ENCODE measurements around the gene ZRANB3. TPM values are rescaled to one million over a fixed set of nuclear protein-coding genes. Genes with fewer than 3 reads are reported as not detected.
"Not testable (repeated sequence)": the region's sequence is repeated elsewhere in the genome, so short reads cannot be mapped to it uniquely, and the experiment has no call there.

Gene ZRANB3
- total RNA-seq, 1 experiment from 2014 or later, result 14.5 TPM

DNA sequence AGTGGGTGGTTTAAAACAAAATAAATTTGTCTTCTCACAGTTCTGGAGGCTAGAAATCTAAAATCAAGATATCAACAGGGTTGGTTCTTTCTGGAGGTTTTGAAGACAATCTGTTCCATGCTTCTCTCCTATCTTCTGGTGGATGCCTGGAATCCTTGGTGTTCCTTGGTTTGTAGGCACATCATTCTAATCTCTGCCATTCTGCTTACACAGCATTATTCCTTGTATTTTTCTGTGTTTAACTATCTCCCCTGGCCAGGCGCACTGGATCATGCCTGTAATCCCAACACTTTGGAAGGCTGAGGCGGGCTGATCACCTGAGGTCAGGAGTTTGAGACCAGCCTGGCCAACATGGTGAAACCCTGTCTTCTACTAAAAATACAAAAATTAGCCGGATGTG lies 108.1 kb downstream of the ZRANB3 start:
- no peak for DNase-seq
- H3K9me3 Mint-ChIP-seq (ENCODE audit: low read depth, unreplicated experiment), result peaks cover 11% of the 10 kb centered on the region
- no peak overlapping the region for H3K27ac Mint-ChIP-seq (ENCODE audit: unreplicated experiment)
- no peak overlapping the region for H3K4me3 Mint-ChIP-seq (ENCODE audit: low read depth, unreplicated experiment)
- H3K27me3 Mint-ChIP-seq (ENCODE audit: unreplicated experiment), result no peaks in the 10 kb centered on the region
- CTCF ChIA-PET, result no interaction called here
- no peaks in the 10 kb centered on the region for H3K36me3 Mint-ChIP-seq (ENCODE audit: insufficient read depth, unreplicated experiment)
- H3K4me1 Mint-ChIP-seq (ENCODE audit: low read depth, unreplicated experiment), result no peaks in the 10 kb centered on the region
- no TSS peak for BruUV-seq (replicated peaks)
- TF ChIP-seq, protein P1, sequence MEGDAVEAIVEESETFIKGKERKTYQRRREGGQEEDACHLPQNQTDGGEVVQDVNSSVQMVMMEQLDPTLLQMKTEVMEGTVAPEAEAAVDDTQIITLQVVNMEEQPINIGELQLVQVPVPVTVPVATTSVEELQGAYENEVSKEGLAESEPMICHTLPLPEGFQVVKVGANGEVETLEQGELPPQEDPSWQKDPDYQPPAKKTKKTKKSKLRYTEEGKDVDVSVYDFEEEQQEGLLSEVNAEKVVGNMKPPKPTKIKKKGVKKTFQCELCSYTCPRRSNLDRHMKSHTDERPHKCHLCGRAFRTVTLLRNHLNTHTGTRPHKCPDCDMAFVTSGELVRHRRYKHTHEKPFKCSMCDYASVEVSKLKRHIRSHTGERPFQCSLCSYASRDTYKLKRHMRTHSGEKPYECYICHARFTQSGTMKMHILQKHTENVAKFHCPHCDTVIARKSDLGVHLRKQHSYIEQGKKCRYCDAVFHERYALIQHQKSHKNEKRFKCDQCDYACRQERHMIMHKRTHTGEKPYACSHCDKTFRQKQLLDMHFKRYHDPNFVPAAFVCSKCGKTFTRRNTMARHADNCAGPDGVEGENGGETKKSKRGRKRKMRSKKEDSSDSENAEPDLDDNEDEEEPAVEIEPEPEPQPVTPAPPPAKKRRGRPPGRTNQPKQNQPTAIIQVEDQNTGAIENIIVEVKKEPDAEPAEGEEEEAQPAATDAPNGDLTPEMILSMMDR (IDR thresholded peaks at IDR 0.05; ENCODE audit: unreplicated experiment), result no peak
- intact Hi-C loops (cut with micrococcal nuclease; ENCODE audit: unreplicated experiment), result no loop called here

DNA sequence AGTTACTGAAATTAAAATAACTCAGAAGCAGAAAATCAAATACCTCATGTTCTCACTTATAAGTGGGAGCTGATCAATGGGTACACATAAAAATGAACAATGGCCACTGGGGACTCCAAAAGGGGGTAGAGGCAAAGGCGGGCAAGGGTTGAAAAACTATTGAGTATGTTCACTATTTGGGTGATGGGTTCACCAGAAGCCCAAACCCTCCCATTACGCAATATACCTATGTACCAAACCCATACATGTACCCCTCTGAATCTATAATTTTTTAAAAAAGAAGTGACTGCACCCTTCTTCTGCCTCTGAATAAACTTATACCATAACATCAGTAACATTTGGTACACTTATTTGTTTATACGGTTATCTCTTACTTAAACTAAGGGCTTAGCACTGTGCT lies 119.4 kb downstream of the ZRANB3 start:
- H3K4me3 Mint-ChIP-seq (ENCODE audit: low read depth, unreplicated experiment), result no peak overlapping the region
- H3K9me3 Mint-ChIP-seq (ENCODE audit: low read depth, unreplicated experiment), result peaks cover 2% of the 10 kb centered on the region
- no peaks in the 10 kb centered on the region for H3K4me1 Mint-ChIP-seq (ENCODE audit: low read depth, unreplicated experiment)
- TF ChIP-seq, protein P1 (IDR thresholded peaks at IDR 0.05; ENCODE audit: unreplicated experiment), result no peak
- H3K36me3 Mint-ChIP-seq (ENCODE audit: insufficient read depth, unreplicated experiment), result no peaks in the 10 kb centered on the region
- no peaks in the 10 kb centered on the region for H3K27me3 Mint-ChIP-seq (ENCODE audit: unreplicated experiment)
- intact Hi-C loops (cut with micrococcal nuclease; ENCODE audit: unreplicated experiment), result no loop called here
- no peak for DNase-seq
- no peak overlapping the region for H3K27ac Mint-ChIP-seq (ENCODE audit: unreplicated experiment)
- CTCF ChIA-PET, result no interaction called here
- BruUV-seq (replicated peaks), result no TSS peak

DNA sequence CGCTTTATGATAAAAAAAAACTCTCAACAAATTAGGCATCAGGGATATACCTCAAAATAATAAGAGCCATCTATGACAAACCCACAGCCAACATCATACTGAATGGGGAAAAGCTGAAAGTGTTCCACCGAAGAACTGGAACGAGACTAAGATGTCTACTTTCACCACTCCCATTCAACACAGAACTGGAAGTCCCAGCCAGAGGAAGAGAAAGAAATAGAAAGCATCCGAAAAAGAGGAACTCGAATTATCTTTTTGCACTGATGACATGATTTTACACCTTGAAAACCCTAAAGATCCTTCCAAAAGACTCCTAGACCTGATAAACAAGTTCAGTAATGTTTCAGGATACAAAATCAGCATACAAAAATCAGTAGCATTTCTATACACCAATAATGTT lies 121.6 kb downstream of the ZRANB3 start:
- H3K4me1 Mint-ChIP-seq (ENCODE audit: low read depth, unreplicated experiment), result no peaks in the 10 kb centered on the region
- H3K9me3 Mint-ChIP-seq (ENCODE audit: low read depth, unreplicated experiment), result peaks cover 6% of the 10 kb centered on the region
- no TSS peak for BruUV-seq (replicated peaks)
- CTCF ChIA-PET, result no interaction called here
- no peak overlapping the region for H3K4me3 Mint-ChIP-seq (ENCODE audit: low read depth, unreplicated experiment)
- H3K36me3 Mint-ChIP-seq (ENCODE audit: insufficient read depth, unreplicated experiment), result no peaks in the 10 kb centered on the region
- DNase-seq, result no peak
- H3K27me3 Mint-ChIP-seq (ENCODE audit: unreplicated experiment), result no peaks in the 10 kb centered on the region
- intact Hi-C loops (cut with micrococcal nuclease; ENCODE audit: unreplicated experiment), result no loop called here
- TF ChIP-seq, protein P1 (IDR thresholded peaks at IDR 0.05; ENCODE audit: unreplicated experiment), result no peak
- no peak overlapping the region for H3K27ac Mint-ChIP-seq (ENCODE audit: unreplicated experiment)

DNA sequence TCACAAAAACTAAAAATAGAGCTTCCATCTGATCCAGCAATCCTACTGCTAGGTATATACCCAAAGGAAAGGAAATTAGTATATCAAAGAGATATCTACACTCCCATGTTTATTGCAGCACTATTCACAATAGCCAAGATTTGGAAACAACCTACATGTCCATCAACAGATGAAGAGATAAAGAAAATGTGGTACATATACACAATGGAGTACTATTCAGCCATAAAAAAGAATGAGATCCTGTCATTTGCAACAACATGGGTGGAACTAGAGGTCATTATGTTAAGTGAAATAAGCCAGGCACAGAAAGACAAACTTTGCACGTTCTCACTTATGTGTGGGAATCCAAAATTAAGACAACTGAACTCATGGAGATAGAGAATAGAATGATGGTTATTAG lies 134.8 kb downstream of the ZRANB3 start:
- H3K27ac Mint-ChIP-seq (ENCODE audit: unreplicated experiment); DNase-seq; intact Hi-C loops (cut with micrococcal nuclease; ENCODE audit: unreplicated experiment); H3K4me1 Mint-ChIP-seq (ENCODE audit: low read depth, unreplicated experiment); H3K27me3 Mint-ChIP-seq (ENCODE audit: unreplicated experiment); H3K9me3 Mint-ChIP-seq (ENCODE audit: low read depth, unreplicated experiment); H3K4me3 Mint-ChIP-seq (ENCODE audit: low read depth, unreplicated experiment); BruUV-seq (replicated peaks); H3K36me3 Mint-ChIP-seq (ENCODE audit: insufficient read depth, unreplicated experiment); CTCF ChIA-PET: not testable (repeated sequence)

DNA sequence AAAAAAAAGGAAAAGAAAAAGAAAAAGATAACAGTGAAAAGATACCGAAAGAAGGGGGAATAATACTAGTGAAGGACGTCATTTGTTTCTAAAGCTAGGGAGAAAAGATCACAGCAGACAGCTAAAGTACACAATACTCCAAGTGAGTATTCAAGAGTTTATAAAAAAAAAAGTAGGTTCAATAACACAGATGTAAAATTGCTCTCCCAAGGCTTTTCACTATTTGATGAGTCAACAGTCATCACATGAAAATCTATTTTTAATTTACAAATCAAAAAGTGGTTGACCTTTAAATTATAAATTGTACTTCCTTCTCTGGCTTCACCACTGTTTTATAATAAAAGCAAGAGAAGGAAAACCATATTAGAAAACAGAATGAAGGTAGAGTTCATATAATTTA lies 144.0 kb downstream of the ZRANB3 start:
- H3K36me3 Mint-ChIP-seq (ENCODE audit: insufficient read depth, unreplicated experiment), result no peaks in the 10 kb centered on the region
- CTCF ChIA-PET, result no interaction called here
- intact Hi-C loops (cut with micrococcal nuclease; ENCODE audit: unreplicated experiment), result no loop called here
- H3K4me3 Mint-ChIP-seq (ENCODE audit: low read depth, unreplicated experiment), result no peak overlapping the region
- no peaks in the 10 kb centered on the region for H3K27me3 Mint-ChIP-seq (ENCODE audit: unreplicated experiment)
- peaks cover 6% of the 10 kb centered on the region for H3K9me3 Mint-ChIP-seq (ENCODE audit: low read depth, unreplicated experiment)
- TF ChIP-seq, protein P1 (IDR thresholded peaks at IDR 0.05; ENCODE audit: unreplicated experiment), result no peak
- no peak overlapping the region for H3K27ac Mint-ChIP-seq (ENCODE audit: unreplicated experiment)
- no peak for DNase-seq
- no peaks in the 10 kb centered on the region for H3K4me1 Mint-ChIP-seq (ENCODE audit: low read depth, unreplicated experiment)
- BruUV-seq (replicated peaks), result no TSS peak

Measured in Calu3 (cell line).